ENCODE results near the gene FAM193B.
"Not testable (repeated sequence)": the region's sequence is repeated elsewhere in the genome, so short reads cannot be mapped to it uniquely, and the experiment has no call there.

Gene FAM193B

DNA sequence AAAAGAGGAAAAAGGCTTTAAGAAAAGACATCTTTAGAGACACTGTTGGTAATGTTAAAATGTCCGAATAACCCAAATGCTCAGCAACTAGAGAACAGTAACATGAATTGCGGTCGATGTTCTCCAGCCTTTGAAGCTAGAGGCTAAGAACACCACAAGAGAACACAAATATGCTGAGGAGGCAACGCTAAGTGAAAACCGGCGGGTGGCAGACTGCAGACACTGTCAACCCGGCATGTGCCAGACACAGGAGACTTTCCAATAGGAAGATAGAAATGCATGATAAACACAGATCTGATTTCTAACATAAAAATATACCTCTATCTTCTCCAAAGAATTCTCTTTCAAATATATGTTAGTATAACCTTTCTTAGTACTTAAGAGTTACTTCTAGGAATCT, 19.2 kb downstream of the FAM193B start:
- no peak for DNase-seq

DNA sequence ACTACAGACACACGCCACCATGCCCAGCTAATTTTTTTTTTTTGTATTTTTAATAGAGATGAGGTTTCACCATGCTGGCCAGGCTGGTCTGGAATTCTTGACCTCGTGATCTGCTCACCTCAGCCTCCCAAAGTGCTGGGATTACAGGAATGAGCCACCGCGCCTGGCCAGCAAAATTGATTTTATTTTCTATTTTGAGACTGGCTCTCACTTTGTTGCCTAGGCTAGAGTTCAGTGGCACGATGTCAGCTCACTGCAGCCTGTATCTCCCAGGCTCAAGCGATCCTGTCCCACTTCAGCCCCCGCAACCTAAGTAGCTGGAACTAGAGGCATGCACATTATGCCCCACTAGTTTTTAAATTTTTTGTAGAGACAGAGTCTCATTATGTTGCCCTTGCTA, 19.9 kb downstream of the FAM193B start:
- not testable (repeated sequence) for DNase-seq

DNA sequence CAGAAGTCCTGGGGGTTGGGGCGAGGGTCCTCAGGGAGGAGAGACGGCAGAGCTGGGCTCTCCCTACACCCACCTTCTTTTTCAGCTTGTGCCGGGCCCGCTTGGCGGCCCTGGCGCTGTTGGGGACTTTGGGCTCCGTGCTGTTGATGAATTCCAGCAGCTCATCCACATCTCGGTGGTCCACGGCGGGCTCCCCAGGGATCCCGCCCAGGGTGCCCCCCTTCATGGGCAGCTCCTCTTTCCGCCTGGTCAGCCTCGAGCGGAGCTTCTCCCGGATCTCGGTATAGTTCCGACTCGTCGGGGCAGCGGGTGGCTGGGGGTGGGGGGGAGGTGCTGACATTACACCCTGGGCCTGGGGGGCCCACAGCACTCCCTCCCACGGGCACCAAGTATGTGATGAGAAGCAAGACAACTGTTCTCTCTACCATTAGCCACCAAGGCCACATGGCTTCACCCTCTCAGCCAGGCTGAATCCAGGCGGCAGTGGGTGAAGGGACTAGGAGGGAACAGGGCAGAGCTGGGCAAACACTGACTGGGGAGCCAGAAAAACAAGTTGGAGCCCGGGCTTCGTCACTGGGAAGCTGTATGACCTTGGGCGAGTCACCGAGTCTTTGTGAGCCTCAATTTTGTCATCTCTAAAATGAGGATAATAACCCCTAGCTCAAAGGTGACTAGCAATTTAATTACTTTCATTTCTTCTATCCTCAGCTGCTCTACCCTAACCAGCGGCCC, 23.0 kb downstream of the FAM193B start:
- no peak for DNase-seq

DNA sequence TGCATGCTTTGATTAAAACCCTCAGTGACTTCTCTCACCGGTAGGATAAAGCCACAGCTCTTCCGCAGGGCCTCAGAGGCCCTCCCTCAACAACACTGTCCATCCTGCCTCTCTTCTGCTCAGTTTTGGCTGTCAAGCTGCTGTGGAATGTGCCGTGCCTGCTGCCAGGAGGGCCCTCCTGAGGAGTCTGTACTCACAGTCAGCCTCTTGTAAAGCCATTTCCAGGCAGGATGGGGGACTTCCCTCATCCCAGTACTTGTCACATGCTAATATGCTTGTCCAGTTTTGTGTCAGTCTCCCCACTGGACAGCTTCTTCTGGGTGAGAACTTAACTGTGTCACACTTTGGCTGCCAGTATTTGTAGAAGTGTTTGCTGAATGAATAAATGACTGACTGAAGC, 23.7 kb downstream of the FAM193B start:
- no peak for DNase-seq

DNA sequence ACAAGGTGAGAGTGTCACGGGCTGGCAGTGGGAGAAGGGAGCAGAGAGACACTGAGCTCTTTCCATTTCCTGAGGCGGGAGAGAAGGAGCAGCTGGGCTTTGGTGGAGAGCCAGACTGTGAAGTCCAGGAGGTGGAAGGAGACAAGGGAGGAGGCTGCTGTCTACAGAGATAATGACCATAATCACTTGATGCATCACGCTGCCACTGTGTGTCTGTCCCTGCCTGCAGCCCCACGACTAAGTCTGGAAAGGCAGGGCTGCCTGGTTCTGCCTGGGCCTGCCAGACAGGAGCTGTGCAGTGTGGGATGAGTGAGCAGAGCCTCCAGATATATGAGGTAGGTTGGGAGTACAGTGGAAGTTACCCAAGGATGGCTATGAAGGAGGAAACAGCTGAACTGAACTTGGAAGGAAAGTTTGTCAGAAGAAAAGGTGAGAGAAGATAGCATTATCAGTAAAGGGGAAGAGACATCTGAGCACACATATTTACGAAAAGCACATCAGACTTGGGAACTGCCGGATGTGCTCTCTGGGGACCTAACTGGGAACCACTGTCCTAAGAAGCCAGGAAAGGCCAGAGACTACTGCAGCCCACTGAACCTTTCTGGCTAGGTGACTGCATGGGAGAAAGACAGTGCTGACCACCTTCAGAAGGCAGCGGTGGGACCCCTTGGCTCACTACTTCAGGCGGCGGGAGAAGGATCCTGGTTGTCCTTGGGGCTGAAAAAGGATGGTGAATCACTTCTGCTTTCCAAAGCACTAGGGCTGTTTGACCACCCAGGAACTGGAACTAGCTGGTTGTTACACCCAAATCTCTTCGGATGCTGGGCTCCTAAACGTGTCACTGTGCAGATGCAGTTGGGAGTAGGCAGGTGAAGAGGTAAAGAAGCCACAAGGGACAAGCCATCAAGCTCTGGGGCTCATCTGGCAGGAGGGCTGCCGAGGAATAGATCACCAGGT, 24.8 kb downstream of the FAM193B start:
- no peak for DNase-seq

DNA sequence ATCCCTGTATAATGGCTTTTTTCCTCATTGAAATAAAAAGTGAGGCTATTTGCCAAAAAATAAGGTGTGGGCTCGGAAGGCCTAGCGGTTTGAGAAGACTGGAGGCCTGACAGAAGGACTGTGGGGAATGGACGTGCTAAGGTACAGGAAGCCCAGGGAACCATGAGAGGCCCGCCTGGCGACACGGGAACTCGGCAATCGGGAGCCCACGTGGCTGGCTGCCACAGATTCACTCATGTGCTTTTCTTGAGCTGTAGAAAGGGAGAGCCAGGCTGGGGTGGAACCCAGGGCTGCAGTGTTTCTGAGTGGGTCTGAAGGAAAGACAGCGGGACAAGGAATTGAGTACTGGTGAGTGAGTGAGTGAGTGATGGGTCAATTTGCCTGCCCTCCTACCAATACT, 25.7 kb downstream of the FAM193B start:
- no peak for DNase-seq

DNA sequence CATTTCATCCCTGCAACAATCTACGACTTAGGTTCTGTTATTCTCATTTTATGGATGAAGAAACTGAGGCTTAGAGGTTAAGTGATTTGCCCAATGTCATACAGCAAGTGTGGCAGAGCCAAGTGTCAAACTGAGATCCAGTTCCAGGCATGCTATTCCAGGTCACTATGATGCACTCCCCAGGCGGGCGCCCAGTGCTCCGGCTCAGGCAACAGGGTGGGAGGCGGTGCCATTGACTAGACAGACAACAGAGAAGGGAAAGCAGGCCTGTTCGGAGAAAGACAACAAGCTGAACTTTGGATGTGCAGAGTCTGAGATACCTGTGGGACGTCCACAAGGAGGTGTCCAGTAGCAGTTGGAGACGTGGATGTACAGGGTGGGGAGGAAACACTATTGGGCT, 26.8 kb downstream of the FAM193B start:
- no peak for DNase-seq

DNA sequence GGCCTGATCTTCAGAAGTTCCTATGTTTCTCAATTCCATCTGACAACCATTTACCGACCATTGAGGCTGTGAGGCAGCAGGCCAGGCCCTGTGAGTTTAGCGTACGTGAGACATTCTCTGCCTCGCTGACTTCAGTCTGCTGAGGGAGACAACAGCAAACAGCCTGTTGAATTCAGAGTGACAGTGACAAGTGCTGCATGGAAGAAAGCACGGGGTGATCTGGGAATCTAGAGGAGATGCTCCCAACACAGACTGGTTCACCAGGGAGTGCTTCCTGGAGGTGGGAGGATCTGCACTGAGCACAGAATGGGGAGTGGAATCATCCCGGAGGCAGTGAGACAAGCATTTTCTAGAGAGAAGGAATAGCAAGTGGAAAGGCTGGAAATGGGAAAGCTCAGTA, 27.6 kb downstream of the FAM193B start:
- DNase-seq, result no peak

DNA sequence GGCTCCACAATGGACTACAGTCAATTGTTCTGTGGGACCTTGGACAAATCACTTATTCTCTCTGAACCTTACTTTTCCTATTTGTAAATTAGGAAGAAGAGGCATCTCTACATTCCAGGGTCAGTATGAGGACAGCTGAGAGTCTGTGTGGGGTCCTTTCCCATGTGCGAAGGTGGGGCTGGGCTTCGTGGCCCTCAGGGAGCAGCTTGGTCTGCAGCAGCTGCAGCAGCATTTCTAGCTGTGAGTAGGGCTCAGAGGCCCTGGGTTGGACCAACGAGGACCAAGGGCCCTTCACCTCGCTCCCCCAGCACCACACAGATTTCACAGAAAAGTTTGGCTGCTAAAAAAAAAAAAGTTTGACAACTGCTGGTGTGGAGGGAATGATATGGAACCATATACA, 28.2 kb downstream of the FAM193B start:
- no peak for DNase-seq

DNA sequence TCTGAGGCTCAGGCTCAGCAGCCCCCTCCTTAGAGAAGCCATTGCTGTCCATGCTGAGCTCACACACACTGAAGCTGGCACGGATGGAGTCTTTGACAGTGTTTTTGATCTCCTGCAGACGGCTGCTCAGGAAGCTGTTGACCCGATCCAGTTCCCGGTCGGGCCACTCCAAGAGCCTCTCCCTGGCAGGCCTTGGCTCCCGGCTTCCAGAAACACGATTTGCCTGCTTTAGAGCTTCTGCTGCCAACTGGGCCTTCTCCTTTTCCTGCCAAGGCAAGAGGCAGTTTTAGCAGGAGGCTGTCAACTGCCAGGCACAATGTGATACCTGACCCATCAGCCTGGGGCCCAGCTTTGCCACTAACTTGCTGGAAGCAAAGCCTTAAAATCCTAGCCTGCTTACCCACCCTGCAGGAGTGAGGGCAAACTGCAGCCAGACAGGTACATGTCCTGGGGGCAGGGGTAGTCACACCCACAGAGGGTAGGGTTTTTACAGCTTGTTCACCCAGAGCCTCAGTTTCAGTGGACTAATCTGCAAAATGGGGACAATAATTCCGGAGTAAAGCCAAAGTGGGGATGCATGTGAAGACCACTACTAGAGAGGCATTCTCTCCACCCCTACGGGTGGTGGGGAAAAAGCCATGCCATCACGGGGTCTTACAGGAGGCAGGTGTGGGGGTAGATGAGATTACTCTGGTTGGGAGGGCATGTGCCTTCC, 29.3 kb downstream of the FAM193B start:
- no peak for DNase-seq

DNA sequence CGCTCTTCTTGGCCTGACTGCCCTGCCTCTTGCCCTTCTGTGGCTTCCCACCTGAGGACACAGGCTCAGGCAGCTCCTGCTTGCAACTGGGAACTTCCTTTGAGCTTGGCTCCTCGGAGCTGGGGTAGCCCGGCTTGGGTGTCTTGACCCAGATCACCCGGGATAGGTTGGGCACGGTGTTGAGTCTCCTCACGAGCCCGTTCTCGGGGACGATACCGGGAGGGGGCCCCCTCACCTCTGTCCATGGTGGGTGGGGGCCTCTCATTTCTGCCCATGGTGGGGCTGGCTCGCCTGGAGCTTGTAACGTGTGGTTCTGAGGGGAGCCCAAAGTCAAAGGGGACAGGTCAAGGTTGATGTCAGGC, 29.8 kb downstream of the FAM193B start:
- DNase-seq, result no peak

DNA sequence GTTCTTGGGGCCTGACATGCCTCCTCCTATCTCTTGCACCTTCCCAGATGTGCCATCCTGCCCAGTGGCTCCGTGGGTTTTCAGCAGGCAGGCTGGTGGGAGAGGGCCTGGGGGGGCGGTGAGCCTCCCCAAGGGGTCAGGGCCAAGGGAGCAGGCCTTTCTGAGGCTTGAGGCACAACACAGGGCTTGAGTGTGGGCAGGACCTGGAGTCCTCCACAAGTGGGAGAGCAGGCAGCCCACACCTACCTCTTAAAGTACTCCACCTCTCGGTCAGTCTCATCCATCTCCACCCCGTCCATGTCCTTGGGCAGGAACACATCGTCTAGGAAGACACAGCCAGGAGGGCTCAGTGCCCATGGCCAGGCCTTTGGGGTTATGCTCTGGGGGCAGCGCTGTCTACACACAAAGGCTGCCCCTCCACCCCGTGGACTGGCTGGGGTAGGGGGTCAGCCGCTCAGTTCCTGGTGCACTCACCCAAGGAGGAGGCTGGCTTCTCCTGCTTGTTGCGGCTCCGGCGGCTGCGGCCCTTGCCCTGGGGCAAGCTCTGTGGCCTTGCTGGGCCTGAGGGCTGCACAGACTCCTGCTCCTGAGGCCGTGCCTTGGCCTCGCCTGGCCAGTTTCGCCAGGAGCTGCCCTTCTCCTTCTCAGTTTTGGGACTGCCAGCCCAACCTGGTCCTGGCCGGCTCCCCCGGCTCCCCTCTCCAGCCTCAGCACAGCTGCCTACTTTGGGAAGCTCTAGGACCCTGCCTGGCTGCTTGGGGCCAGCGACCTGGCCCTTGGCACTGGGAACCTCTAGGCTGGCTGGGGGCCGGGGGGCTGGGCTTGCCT, 30.4 kb downstream of the FAM193B start:
- no peak for DNase-seq

DNA sequence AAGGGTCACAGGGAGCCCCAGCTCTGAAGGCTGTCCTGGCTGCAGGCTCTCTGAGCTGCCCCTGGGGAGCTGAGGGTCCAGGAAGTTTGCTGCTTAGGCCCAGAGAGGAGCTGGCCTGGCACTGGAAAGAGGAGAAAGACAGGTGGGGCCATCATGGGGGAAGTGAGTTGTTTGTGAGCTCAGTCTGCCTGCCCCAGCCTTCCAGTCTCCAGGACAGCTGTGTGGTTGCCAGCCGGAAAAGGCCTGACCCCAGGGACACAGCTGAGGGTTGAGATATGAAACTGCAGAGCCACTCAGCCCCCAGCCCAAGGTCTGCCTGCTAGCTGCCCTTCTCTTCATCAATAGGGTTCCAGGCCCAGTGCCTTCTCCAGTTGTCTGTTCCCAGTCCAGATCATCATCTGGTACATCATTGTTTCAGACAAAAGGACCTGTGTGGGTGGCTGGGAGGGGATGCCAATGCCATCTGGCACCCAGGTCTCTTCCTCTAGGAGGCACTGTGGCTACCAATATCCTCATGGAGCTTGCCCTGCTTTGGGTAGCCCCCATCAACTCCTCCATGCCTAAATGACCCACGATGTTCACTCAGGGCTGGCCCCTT, 33.3 kb downstream of the FAM193B start:
- DNase-seq, result no peak

DNA sequence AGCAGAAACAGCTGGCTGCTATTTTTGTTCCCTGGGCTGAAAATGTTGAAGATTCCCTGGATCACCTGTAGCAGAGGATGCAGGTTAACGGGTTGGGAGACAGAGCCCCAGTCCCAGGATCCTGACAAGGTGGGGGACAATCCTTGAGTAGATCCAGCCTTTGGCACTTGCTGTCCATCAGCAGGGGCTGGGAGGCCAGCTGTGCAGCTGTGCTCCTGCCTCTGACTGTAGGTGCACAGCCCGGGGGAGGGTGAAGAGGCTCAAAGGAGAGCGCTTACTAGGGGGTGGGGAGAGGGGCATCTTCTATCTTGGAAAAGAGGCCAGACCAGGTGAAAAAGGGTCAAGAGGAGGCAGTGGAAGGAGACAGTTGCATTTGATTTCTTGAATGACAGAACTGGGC, 34.1 kb downstream of the FAM193B start:
- no peak for DNase-seq

DNA sequence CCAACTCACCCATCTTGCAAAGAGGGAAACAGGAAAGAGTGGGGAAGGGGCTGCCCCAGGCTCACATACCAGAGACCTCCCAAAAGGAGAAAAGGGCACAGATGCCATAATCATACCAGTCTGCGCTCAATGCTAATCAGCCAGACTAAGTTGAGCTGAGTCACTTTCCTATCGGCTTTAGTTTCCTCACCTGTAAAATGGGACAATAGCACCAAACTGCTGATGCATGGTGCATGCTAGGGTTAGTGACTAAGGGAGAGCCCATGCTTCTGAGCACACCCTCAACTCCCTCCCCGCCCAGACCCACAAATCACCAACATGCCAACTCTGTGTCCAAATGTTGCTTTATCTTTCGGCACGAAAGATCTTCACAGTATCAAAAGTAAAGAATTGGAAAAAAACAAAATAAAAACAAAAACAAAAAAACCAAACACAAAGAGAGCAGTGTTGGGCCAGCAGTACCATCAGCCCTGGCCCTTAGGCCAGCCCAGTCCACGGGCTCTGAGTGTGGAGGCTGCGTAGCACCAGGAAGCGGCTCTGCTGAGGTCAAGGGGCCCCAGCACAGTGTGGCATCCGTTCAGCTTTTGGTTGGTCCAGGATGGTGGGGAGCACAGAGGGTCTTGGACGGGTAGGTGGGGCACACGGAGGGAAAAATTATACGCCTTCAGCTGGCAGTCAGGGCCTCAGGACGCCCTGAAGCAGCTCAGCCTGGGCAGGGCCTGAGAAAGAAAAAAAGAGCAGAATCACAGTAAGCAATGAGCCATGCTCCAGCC, 34.7 kb downstream of the FAM193B start:
- DNase-seq, result no peak

DNA sequence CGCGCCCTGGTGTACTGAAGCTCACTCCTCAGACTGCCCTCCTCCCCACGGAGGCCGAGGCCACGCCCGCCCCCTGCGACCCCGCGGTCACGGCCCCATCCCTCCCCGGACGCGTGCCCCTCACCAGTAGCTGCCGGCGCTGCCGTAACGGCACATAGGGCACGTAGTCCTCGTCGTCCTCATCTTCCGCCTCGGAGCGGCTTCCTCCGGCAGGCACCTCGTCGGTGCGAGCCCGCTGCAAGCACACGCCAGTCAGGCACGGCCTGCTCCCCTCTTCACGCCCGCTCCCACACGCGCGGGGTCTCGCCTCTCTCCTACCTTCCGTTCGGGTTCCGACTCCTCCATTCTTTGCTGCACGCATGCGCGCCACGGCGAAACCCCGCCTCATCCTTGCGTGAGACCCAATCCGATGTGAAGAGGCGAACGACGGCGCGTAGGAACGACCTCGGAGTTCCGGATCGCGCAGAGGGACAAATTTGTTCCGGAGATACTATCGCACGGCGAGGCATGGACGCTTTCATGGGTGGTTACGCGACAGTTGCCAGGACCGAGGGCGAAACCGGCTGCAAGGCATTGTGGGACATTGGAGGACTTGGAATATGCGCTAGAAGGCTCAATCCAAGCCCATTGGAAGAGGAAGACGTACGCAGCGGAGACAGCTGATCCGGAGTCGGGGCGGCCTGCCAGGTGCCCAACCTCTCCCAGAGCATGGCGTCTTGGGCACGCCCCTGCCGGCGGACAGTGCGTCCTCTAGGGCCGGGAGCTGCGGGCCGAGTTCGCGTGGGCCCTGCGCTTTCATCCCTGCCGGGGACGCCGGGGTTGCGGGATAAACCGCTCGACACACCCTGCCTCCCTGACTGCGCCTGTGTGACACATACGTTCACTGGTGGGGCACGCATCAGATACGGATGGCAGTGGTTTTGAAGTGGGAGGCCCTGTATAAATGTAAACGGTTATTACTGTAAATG, 37.5 kb downstream of the FAM193B start, which contains the start of gene DDX41:
Gene DDX41 (minus strand): TSS at position 361 of the 968 bp plus-strand sequence. CDS start 16 bp downstream, at position 345.
- DNase-seq, result peak; percentile 85 to 89 (median 87)

DNA sequence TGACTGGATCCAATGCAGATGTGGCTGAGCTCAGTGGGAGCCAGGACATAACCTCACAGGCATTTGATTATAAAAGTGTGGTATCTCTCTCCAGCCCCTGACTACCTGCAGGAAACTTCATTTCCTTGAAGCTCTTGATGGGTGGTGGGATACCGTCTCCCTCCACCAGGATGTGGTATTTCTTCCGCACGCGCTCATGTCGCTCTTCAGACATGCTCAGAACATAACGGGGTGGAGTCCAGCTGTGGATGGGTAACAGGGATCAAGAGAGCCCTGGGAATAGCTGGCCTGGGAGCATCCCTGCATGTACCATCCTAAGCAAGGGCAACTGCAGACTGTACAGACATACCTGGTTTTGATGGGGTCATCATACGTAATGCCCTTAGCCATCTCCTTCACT, 38.8 kb downstream of the FAM193B start:
- no peak for DNase-seq

DNA sequence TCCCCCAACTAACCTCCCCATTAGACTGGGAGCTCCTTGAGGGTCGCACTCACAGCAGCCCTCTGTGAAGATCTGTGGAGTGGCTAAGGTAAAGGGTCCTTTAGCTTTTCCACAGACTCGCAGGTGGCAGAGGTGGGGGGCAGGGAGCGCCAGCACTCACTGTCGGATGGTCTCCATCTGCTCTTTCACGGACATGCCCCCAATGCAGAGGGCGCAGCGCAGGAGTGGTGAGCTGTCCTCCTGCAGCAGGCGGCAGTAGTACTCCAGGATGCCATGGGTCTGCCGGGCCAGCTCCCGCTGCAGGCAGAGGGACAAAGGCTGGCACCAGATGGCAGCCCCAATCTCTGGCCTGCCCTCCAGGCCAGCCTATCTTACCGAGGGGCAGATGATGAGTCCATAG, 39.8 kb downstream of the FAM193B start:
- DNase-seq, result no peak

DNA sequence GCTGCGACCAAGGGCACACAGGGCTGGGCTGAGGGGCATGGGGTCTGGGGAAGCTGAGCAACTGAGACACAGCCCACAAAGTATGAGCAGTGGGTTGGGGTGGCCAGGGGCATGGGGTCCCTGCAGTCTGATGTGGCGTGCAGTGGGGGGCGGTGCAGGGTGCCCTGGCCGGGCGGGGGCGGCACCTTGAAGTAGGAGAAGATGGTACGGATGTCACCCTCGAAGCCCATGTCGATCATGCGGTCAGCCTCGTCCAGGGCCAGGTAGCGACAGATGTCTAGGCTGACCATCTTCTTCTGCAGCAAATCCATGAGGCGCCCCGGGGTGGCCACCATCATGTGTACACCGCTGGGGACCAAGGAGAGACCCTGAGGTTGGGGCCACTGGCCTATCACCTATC, 40.9 kb downstream of the FAM193B start:
- no peak for DNase-seq
